Skin epidermis (tissue), 12 donors: ENCODE measurements around the gene EXOC2.

Source experiments
- H3K27ac ChIP-seq, 21 experiments: fragments of 200-600 bp; sonication (generic) in 11 of 21; one replicate each; pipeline ENCODE4 v1.5.0; 2020; ENCODE audit warnings: mild to moderate bottlenecking in 3 of 21, inconsistent platforms in 2 of 21, moderate library complexity in 2 of 21
- H3K4me3 ChIP-seq, 7 experiments: fragments of 200-600 bp; sonication (generic) in 2 of 7; one replicate each; pipeline ENCODE4 v1.5.0; 2020; ENCODE audit warnings: inconsistent platforms in 2 of 7, mild to moderate bottlenecking in 2 of 7, moderate library complexity in 1 of 7

The EXOC2 gene

GRCh38 chr6:558089-558488, 134.8 kb downstream of the EXOC2 start:
- H3K4me3 ChIP-seq = no peak overlapping the region
- no peak overlapping the region for H3K27ac ChIP-seq

DNA sequence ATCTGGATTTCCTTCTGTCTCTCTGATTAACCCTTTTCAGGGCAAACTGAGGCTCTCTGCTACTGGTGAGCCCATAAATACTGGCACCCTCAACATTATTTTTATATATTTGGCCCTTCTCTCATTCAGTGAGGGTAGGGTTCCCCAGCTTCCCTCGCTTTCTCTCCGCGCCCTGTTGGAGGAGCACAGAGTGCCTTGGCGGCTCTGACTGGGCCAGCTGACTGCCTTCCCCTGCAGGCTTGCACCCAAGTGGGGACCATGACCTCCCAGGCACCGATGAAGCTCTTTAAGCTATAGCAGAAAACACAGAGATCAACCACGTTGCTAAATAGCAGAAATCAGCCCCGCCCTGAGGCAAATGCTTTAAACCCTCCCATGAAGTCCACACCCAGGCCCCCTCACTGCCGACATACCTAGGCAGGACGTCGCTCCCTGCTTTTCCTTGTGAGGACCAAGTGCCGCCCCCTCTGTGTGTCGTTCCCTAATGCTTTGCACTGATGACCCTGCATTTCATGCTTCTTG, 141.0 kb downstream of the EXOC2 start:
- Histone ChIP-seq H3K27ac (no peak overlapping the region), H3K4me3 (no peak overlapping the region)

- no peak overlapping the region for H3K4me3 ChIP-seq
These were observed 141.5 kb downstream of the EXOC2 start for GRCh38 chr6:551405-551804.

GRCh38 chr6:549906-550305, 143.0 kb downstream of the EXOC2 start:
- Histone ChIP-seq H3K4me3 (no peak overlapping the region), H3K27ac (no peak overlapping the region)

More at GRCh38 chr6:551405-551804, 141.5 kb downstream of the EXOC2 start:
- H3K27ac ChIP-seq = no peak overlapping the region

- Histone ChIP-seq H3K27ac (no peak overlapping the region), H3K4me3 (no peak overlapping the region)
These were observed 144.4 kb downstream of the EXOC2 start for GRCh38 chr6:548517-548916.

DNA sequence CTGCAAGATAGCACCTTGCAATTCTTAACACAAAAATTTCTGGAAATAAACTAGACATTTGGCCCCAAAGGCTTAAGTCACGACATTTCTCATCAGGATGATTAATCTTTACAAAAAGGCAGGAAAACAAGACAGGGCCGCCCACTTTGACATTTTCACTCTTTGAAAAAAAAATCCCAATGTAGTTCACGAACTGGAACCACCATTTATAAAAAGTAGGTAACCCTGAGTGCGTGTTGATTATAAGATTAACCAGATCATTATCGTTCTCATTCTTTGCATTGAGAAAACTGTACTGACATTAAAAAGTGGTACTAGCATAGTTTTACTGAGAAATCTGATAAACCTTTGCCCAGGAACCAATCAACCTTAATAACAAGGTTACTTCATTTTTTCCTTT, 144.8 kb downstream of the EXOC2 start:
- Histone ChIP-seq H3K27ac (no peak overlapping the region), H3K4me3 (no peak overlapping the region)

- Histone ChIP-seq H3K27ac (no peak overlapping the region), H3K4me3 (no peak overlapping the region)
These were observed 152.4 kb downstream of the EXOC2 start for GRCh38 chr6:540490-540889.

GRCh38 chr6:537114-537513, 155.8 kb downstream of the EXOC2 start:
- no peak overlapping the region for H3K4me3 ChIP-seq

GRCh38 chr6:530425-530824, 162.5 kb downstream of the EXOC2 start:
- Histone ChIP-seq H3K27ac (no peak overlapping the region), H3K4me3 (no peak overlapping the region)

More at GRCh38 chr6:537114-537513, 155.8 kb downstream of the EXOC2 start:
- H3K27ac ChIP-seq = no peak overlapping the region

- Histone ChIP-seq H3K4me3 (no peak overlapping the region), H3K27ac (no peak overlapping the region)
These were observed 163.9 kb downstream of the EXOC2 start for GRCh38 chr6:528989-529388.

DNA sequence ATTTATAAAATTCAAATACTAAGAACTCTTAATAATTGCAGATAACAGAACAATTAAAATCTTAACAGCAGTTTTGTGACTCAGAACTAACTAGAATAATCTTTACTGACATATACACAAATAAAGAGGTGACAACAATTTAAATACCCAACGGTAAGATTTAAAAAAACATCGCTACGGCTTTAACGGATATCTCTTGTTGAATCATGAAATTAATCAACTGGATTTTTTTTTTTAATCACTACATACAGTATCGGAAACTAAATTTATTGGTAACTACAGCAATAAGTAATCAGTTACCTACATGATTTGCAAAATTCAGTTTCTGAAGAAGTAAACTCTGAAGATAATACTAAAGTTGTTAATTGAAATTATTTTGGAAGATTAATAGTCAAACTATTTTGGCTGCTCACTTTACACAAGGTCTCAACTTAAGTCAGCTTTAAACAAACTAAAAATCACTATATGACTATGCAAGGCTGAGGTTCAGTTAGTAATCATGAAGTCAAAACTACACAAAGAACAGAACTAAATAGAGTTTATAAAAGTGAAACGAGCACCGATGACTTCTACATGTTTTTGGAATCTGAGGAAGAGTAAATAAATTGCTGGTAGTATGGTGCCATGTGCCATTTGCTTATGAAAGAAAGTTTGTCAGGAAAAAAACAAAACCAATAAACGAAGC, 164.8 kb downstream of the EXOC2 start:
- H3K4me3 ChIP-seq = no peak overlapping the region
- H3K27ac ChIP-seq = no peak overlapping the region

DNA sequence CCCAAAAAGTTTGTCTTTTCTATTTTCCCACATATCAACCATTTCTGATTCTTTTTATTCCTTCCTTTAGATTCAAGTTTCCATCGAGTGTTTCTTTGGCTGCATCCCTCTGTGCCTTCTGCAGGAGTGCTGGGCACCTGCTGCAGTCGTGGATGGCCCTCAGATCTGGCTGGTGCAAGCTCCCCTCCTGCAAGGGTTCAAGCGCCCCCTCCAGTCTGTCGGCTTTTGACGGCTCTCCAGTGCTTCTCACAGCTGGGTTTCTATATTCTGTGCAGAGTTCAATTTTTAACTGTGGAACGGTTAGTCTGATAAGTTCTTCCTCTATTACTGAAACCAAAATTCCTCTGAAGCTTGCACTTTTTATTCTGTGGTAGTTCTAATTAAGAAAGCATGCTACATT, 168.1 kb downstream of the EXOC2 start:
- H3K4me3 ChIP-seq = no peak overlapping the region

GRCh38 chr6:520820-521219, 172.1 kb downstream of the EXOC2 start:
- H3K27ac ChIP-seq = no peak overlapping the region
- H3K4me3 ChIP-seq = no peak overlapping the region

More for the DNA sequence above, 168.1 kb downstream of the EXOC2 start:
- no peak overlapping the region for H3K27ac ChIP-seq

DNA sequence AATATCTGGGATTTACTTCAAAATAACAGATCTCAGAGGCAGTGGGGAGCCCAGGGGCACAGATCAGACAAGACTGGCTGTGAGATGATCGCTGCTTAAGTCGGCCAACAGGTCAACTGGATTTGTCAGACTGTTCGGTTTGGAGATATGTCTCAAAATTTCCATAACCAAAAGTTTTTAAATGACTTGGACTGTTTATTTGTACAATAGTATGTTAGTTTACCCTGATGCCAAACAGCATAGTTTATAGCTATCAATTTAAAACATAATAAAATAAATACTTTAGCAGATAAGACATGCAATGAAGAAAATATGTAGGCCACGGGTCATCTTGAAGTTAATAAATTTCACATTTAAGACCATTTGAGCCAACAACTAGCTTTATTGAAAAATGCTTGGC, 174.7 kb downstream of the EXOC2 start:
- Histone ChIP-seq H3K27ac (no peak overlapping the region), H3K4me3 (no peak overlapping the region)

- no peak overlapping the region for H3K27ac ChIP-seq
- no peak overlapping the region for H3K4me3 ChIP-seq
These were observed 176.7 kb downstream of the EXOC2 start for GRCh38 chr6:516213-516612.

DNA sequence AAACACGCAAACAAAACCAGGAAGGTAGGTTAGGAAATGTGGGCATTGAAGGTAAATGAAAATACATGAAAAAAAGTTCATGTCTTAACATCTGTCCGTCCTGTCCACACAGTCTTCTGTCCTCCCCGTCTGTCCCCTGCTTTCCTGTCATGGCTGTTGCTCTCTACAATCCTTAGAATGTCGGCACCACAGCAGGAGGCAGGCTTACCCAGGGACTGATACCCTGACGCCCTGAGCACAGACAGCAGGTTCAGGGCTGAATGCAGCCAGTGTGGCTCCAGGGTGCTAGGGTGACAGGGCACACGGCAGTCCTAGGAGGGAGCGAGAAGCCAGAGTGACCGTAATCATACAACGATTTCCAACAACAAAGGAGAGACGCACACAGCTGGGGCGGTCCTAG, 177.7 kb downstream of the EXOC2 start:
- H3K4me3 ChIP-seq = no peak overlapping the region
- H3K27ac ChIP-seq = no peak overlapping the region

DNA sequence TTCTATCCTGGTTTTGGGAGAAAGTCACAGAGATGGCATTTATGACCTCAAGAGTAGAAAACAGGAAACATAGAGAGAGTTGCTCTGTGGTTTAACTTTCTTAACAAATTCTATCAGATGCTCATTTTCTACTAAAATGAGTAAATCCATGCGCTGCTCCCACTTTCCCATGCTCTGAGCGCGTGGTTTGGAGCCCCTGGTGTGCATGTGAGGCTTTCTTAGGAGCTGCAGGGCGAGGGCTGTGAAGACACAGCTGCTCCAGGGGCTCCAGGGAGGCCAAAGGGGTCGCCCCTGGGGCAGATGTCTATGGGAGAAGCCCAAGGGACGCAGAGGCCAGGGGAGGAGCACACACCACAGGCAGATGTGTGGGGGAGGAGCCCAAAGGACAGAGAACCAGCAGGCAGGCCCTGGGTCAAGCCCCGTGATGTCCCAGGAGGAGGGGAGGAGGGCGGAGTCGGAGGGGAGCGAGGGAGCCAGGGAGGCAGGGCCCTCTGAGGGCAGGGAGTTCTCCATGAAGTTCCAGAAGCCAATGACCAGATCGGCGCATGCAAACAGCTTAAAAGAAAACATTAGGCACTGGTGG, 178.5 kb downstream of the EXOC2 start:
- H3K4me3 ChIP-seq = no peak overlapping the region
- H3K27ac ChIP-seq = no peak overlapping the region

DNA sequence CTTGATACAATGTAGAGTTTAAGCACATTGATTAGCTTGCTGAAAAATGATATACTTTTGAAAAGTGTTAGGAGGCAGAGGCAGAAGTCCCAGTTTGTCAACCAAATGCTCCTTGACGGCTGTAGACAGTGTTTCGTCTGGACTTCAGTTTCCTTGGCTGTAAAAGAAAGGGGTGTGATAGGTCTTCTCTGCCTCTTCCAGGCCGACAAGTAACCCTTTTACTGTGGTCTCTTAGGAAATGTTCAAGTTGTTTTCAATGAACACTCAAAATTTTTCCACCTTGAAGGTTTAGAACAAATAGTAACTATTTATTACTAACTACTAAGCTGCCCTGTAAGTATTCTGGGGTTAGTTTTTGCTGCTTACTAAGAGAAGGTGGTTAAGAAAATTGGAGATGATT, 179.0 kb downstream of the EXOC2 start:
- no peak overlapping the region for H3K4me3 ChIP-seq
- H3K27ac ChIP-seq = no peak overlapping the region

GRCh38 chr6:513058-513457, 179.9 kb downstream of the EXOC2 start:
- no peak overlapping the region for H3K27ac ChIP-seq
- H3K4me3 ChIP-seq = no peak overlapping the region

GRCh38 chr6:511488-512137, 181.3 kb downstream of the EXOC2 start:
- H3K27ac ChIP-seq = no peak overlapping the region

DNA sequence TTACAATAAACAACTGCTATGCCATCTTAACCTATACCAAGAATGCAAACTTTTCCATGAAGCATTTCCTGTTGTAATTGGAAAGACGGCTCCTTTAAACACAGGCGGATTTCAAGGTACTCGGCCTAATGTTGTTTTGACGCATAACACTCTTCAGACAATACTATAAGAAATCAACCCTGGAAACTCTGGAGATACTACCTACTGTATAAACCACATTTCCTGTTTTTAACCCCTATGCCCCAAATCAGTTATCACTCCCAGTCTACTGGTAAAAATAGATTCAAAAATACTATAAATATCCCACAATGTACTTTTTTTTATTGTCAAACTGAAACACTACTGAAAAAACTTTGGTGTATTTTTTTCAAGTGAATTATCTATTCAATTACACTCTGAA, 183.3 kb downstream of the EXOC2 start:
- no peak overlapping the region for H3K27ac ChIP-seq
- no peak overlapping the region for H3K4me3 ChIP-seq

More at GRCh38 chr6:511488-512137, 181.3 kb downstream of the EXOC2 start:
- no peak overlapping the region for H3K4me3 ChIP-seq
